H1 (cell line): Measurements from ENCODE around the gene ZNF280B. TPM values are rescaled to one million over a fixed set of nuclear protein-coding genes. Genes with fewer than 3 reads are reported as not detected.

Experiments used
- CTCF ChIA-PET: fragments of 300-600 bp; sonication (Branson Sonifier 250); formaldehyde crosslinking; loops from one replicate; lab custom pipeline; 2021; ENCODE audit not compliant: partially characterized antibody; lab: Charles Lee
- POLR2A ChIA-PET: fragments of 300-600 bp; sonication (Branson Sonifier 250); formaldehyde crosslinking; loops from one replicate; lab custom pipeline; 2021; ENCODE audit warnings: inconsistent platforms; ENCODE audit not compliant: partially characterized antibody; lab: Charles Lee
- DNase-seq, 2 experiments: peaks; one replicate each; pipeline versions ENCODE4 v3.0.0 to v3.0.0-alpha.2; 2010 to 2022; ENCODE audit warnings: low spot score in 2 of 2, low read depth in 1 of 2, mixed read lengths in 1 of 2
- FAIRE-seq: peaks from 2 replicates; lab custom pipeline; 2011; peaks lifted over from hg19 to GRCh38; lab: Jason Lieb, UNC
- H2AFZ ChIP-seq: 2 replicates; pipeline ENCODE4 v1.8.1; 2012; ENCODE audit warnings: low read length, inconsistent platforms
- H2AK5ac ChIP-seq: 2 replicates; pipeline ENCODE4 v1.6.1; 2013; ENCODE audit warnings: low read depth, low read length
- H2BK120ac ChIP-seq: replicated peaks from 2 replicates; pipeline ENCODE3; 2013; ENCODE audit warnings: low read depth, low read length, inconsistent platforms
- H2BK12ac ChIP-seq: 2 replicates; pipeline ENCODE4 v1.6.1; 2013; ENCODE audit warnings: low read depth, low read length
- H2BK15ac ChIP-seq: 2 replicates; pipeline ENCODE4 v1.6.1; 2013; ENCODE audit warnings: low read length
- H2BK20ac ChIP-seq: 2 replicates; pipeline ENCODE4 v1.6.1; 2013; ENCODE audit warnings: low read length
- H2BK5ac ChIP-seq: 2 replicates; pipeline ENCODE4 v1.6.1; 2013; ENCODE audit warnings: low read depth, low read length
- H3K14ac ChIP-seq: 2 replicates; pipeline ENCODE4 v1.6.1; 2013; ENCODE audit warnings: inconsistent platforms; ENCODE audit not compliant: insufficient read length
- H3K18ac ChIP-seq: 2 replicates; pipeline ENCODE4 v1.6.1; 2013; ENCODE audit warnings: low read length; ENCODE audit errors: extremely low read depth
- H3K23ac ChIP-seq: 2 replicates; pipeline ENCODE4 v1.6.1; 2013; ENCODE audit warnings: inconsistent platforms; ENCODE audit not compliant: insufficient read length
- H3K23me2 ChIP-seq: 2 replicates; pipeline ENCODE4 v1.6.1; 2013; ENCODE audit warnings: low read depth, low read length
- H3K27ac ChIP-seq: 2 replicates; pipeline ENCODE4 v1.6.1; 2011; ENCODE audit warnings: low read depth, low read length, inconsistent platforms
- H3K27me3 ChIP-seq, 4 experiments: replicated peaks in 1 of 4; 1 replicate in 1 of 4; 2 replicates in 3 of 4; pipeline versions ENCODE4 v1.6.1 to v1.8.1; 2011 to 2013; ENCODE audit warnings: low read length in 3 of 4, mild to moderate bottlenecking in 3 of 4, inconsistent platforms in 2 of 4, mixed read lengths in 2 of 4, moderate library complexity in 1 of 4; ENCODE audit not compliant: control insufficient read depth in 3 of 4, insufficient read depth in 3 of 4; ENCODE audit errors: extremely low read depth in 1 of 4
- H3K36me3 ChIP-seq, 4 experiments: 2 replicates each; pipeline versions ENCODE4 v1.6.1 to v1.8.1; 2011 to 2013; ENCODE audit warnings: mild to moderate bottlenecking in 4 of 4, low read length in 3 of 4, moderate library complexity in 2 of 4, control low read depth in 1 of 4, inconsistent platforms in 1 of 4; ENCODE audit not compliant: insufficient read depth in 4 of 4, control insufficient read depth in 2 of 4
- H3K4ac ChIP-seq: replicated peaks from 2 replicates; pipeline ENCODE3; 2013; ENCODE audit warnings: low read length, low read depth, mixed read lengths, inconsistent platforms; ENCODE audit not compliant: insufficient read length
- H3K4me1 ChIP-seq, 4 experiments: replicated peaks in 1 of 4; 1 replicate in 1 of 4; 2 replicates in 3 of 4; pipeline versions ENCODE4 v1.6.1 to v1.8.1; 2011 to 2013; ENCODE audit warnings: low read length in 3 of 4, inconsistent platforms in 2 of 4, mixed read lengths in 1 of 4; ENCODE audit not compliant: insufficient read depth in 4 of 4, control insufficient read depth in 3 of 4
- H3K4me2 ChIP-seq, 2 experiments: 2 replicates each; pipeline versions ENCODE4 v1.6.1 to v1.8.1; 2011 to 2013; ENCODE audit warnings: low read depth in 2 of 2, low read length in 2 of 2, control low read depth in 1 of 2, inconsistent platforms in 1 of 2, mild to moderate bottlenecking in 1 of 2; ENCODE audit not compliant: insufficient read depth in 1 of 2
- H3K4me3 ChIP-seq, 4 experiments: fragments of 200-600, 300-600 bp in 1 of 4; sonication (generic), shearing (Covaris generic), sonication (Bioruptor Twin) in 1 of 4; 2 replicates each; pipeline versions ENCODE4 v1.5.1 to v1.8.1; 2011 to 2016; ENCODE audit warnings: low read length in 4 of 4, low read depth in 3 of 4, control low read depth in 2 of 4, inconsistent platforms in 2 of 4, mild to moderate bottlenecking in 2 of 4, mixed read lengths in 1 of 4, moderate library complexity in 1 of 4; ENCODE audit not compliant: insufficient read depth in 2 of 4; ENCODE audit errors: extremely low read depth in 1 of 4
- H3K56ac ChIP-seq: replicated peaks from 2 replicates; pipeline ENCODE3; 2013; ENCODE audit warnings: low read depth, mild to moderate bottlenecking, mixed read lengths, low read length, inconsistent platforms; ENCODE audit not compliant: insufficient read length
- H3K79me1 ChIP-seq: 2 replicates; pipeline ENCODE4 v1.6.1; 2013; ENCODE audit warnings: low read depth, low read length, control low read depth
- H3K79me2 ChIP-seq, 2 experiments: 2 replicates each; pipeline versions ENCODE4 v1.6.1 to v1.8.1; 2012 to 2013; ENCODE audit warnings: low read length in 2 of 2, mild to moderate bottlenecking in 2 of 2, inconsistent platforms in 1 of 2; ENCODE audit not compliant: insufficient read depth in 2 of 2, control insufficient read depth in 1 of 2
- H3K9ac ChIP-seq, 4 experiments: replicated peaks in 1 of 4; 1 replicate in 1 of 4; 2 replicates in 3 of 4; pipeline versions ENCODE4 v1.6.1 to v1.8.1; 2011 to 2013; ENCODE audit warnings: low read depth in 3 of 4, low read length in 3 of 4, control low read depth in 2 of 4, mild to moderate bottlenecking in 2 of 4, moderate library complexity in 2 of 4, inconsistent platforms in 1 of 4; ENCODE audit errors: extremely low read depth in 1 of 4
- H3K9me3 ChIP-seq, 2 experiments: 2 replicates each; pipeline versions ENCODE4 v1.6.1 to v1.8.1; 2012 to 2013; ENCODE audit warnings: mild to moderate bottlenecking in 2 of 2, moderate library complexity in 2 of 2, control low read depth in 1 of 2, inconsistent platforms in 1 of 2, low read depth in 1 of 2, low read length in 1 of 2, mixed read lengths in 1 of 2; ENCODE audit not compliant: insufficient read depth in 2 of 2
- H4K20me1 ChIP-seq, 2 experiments: replicated peaks in 1 of 2; 2 replicates each; pipeline versions ENCODE3 to v1.8.1; 2011 to 2013; ENCODE audit warnings: inconsistent platforms in 2 of 2, low read length in 2 of 2, mild to moderate bottlenecking in 1 of 2; ENCODE audit not compliant: insufficient read depth in 2 of 2, control insufficient read depth in 1 of 2
- H4K5ac ChIP-seq: 2 replicates; pipeline ENCODE4 v1.6.1; 2013; ENCODE audit warnings: low read length, low read depth, mixed read lengths, inconsistent platforms; ENCODE audit not compliant: insufficient read length
- H4K8ac ChIP-seq: 2 replicates; pipeline ENCODE4 v1.8.0; 2013; ENCODE audit warnings: mild to moderate bottlenecking, moderate library complexity, low read length, inconsistent platforms; ENCODE audit not compliant: insufficient read depth; ENCODE audit errors: extremely low read depth
- H4K91ac ChIP-seq: replicated peaks from 2 replicates; pipeline ENCODE3; 2013; ENCODE audit warnings: low read length, mixed read lengths, inconsistent platforms; ENCODE audit not compliant: insufficient read length
- CHD1 ChIP-seq: IDR thresholded peaks from 2 replicates; pipeline ENCODE4 v1.6.1; 2012; ENCODE audit warnings: low read depth, low read length, improper control_type of control experiment
- CREB1 ChIP-seq: IDR thresholded peaks from 2 replicates; pipeline ENCODE4 v1.6.1; 2012; ENCODE audit warnings: inconsistent platforms
- JUN ChIP-seq: IDR thresholded peaks from 2 replicates; pipeline ENCODE4 v1.6.1; 2011; ENCODE audit warnings: low read depth, mild to moderate bottlenecking, improper control_type of control experiment, low read length
- JUND ChIP-seq: IDR thresholded peaks from 2 replicates; pipeline ENCODE4 v1.6.1; 2011; ENCODE audit warnings: mild to moderate bottlenecking, improper control_type of control experiment, low read length
- PHF8 ChIP-seq: fragments of 200-600 bp; sonication (generic); conservative IDR thresholded peaks from 2 replicates; pipeline ENCODE4 v1.7.1; 2012; ENCODE audit warnings: low read depth, mild to moderate bottlenecking, inconsistent platforms, low read length, moderate library complexity
- RAD21 ChIP-seq, 2 experiments: IDR thresholded peaks in 1 of 2; conservative IDR thresholded peaks in 1 of 2; 2 replicates each; pipeline ENCODE4 v1.6.1; 2011; ENCODE audit warnings: low read depth in 2 of 2, low read length in 2 of 2, improper control_type of control experiment in 1 of 2, inconsistent platforms in 1 of 2, mild to moderate bottlenecking in 1 of 2, moderate library complexity in 1 of 2
- RFX5 ChIP-seq: IDR thresholded peaks from 2 replicates; pipeline ENCODE4 v1.6.1; 2011; ENCODE audit warnings: low read depth, low read length, improper control_type of control experiment, borderline replicate concordance
- SIN3A ChIP-seq, 2 experiments: IDR thresholded peaks in 1 of 2; conservative IDR thresholded peaks in 1 of 2; 2 replicates each; pipeline ENCODE4 v1.6.1; 2011 to 2012; ENCODE audit warnings: low read length in 2 of 2, improper control_type of control experiment in 1 of 2, low read depth in 1 of 2, mild to moderate bottlenecking in 1 of 2
- SP1 ChIP-seq: IDR thresholded peaks from 2 replicates; pipeline ENCODE4 v1.6.1; 2011; ENCODE audit warnings: low read depth, low read length
- WGBS, 2 experiments: shearing (Covaris generic) in 1 of 2; methylation state at CpG; one replicate each; pipeline versions ENCODE4 v1.1.6 to v1.1.7; 2013 to 2015; ENCODE audit warnings: low lambda C conversion rate in 2 of 2, mixed read lengths in 2 of 2, inconsistent platforms in 1 of 2, low coverage in 1 of 2, missing lambda C conversion rate in 1 of 2; ENCODE audit not compliant: insufficient replicate concordance in 2 of 2, insufficient coverage in 1 of 2, insufficient read length in 1 of 2; ENCODE audit errors: extremely low coverage in 1 of 2, missing lambda C conversion rate in 1 of 2; 5-methylcytosine and 5-hydroxymethylcytosine counted together
- polyA plus RNA-seq, 7 experiments: library from polyadenylated mRNA; depleted of rRNA in 3 of 7; stranded (reverse) in 5 of 7; unstranded in 2 of 7; fragments of >200 nt in 5 of 7; fragments of 200-250 nt in 2 of 7; gene quantifications; 1 replicate in 5 of 7; 2 replicates in 1 of 7; 4 replicates in 1 of 7; pipeline versions ENCODE4 v1.2.1 to v1.2.3, GENCODE V29; 2011 to 2013; ENCODE audit warnings: missing spikeins in 2 of 7, mixed read lengths in 2 of 7
- total RNA-seq: library from RNA; stranded (reverse); fragmentation: NEBNext Ultra II Directional; extraction: Animal tissue kit (Norgen Biotek cat#: 25700); gene quantifications from 2 replicates; pipeline ENCODE4 v1.2.1, GENCODE V29; 2021
- TF ChIP-seq, protein P1 (sequence below): IDR thresholded peaks from 2 replicates; pipeline ENCODE4 v1.6.1; 2011; ENCODE audit warnings: low read depth, mild to moderate bottlenecking, low read length; ENCODE audit not compliant: insufficient read depth

ZNF280B gene
- total and polyA plus RNA-seq, 2 of the 8 experiments (the other 6 are each of a cell fraction or from before 2014, with no cell fraction given) = 4.8 to 11.7 TPM

DNA sequence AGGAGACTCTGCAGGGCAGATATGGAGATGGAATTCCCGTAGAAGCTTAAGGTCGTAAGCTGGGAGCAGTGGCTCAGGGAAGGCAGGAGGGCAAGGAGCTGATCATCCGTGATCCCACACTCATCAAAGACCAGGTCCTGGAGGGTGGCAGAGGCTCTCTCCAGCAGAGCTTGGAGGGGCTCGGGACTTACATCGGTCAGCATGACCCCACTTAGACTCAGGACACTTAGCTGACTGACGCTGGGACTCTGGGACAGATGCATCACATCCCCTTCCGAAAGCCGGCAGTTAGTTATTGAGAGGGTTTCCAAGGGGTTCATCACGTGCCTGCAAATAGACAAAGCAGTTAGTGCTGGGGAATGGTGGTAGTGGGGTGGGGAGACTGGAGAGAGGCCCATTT is 39.8 kb upstream of the ZNF280B start:
- no peak overlapping the region for H2BK5ac ChIP-seq
- H3K4me1 ChIP-seq = no peaks in the 10 kb centered on the region
- no peaks in the 10 kb centered on the region for H3K79me1 ChIP-seq
- no peak overlapping the region for H3K23ac ChIP-seq
- no peak overlapping the region for H4K91ac ChIP-seq
- peak overlapping the region; percentile 35; the same call in 1 of the 2 replicates for H4K8ac ChIP-seq
- no peak overlapping the region for H3K27ac ChIP-seq
- H2BK20ac ChIP-seq = no peak overlapping the region
- H3K14ac ChIP-seq = no peak overlapping the region
- no peak overlapping the region for H3K9ac ChIP-seq
- H3K23me2 ChIP-seq = no peaks in the 10 kb centered on the region
- DNase-seq (no peak), FAIRE-seq (no peak)
- no peak overlapping the region for H2BK120ac ChIP-seq
- 61% methylated on average over 9 of the region's 9 CpGs; no CpG with 5 or more reads in 1 of the 2 experiments for WGBS, 2 experiments
- H3K36me3 ChIP-seq = no peaks in the 10 kb centered on the region
- peaks cover 27 to 49% of the 10 kb centered on the region in 2 experiments; a peak in 3 of 4 replicates for H3K9me3 ChIP-seq
- no peak overlapping the region for H3K56ac ChIP-seq
- ChIA-PET CTCF (no interaction called here), POLR2A (no interaction called here)
- no peak overlapping the region for H2AFZ ChIP-seq
- no peak overlapping the region for H3K4me2 ChIP-seq
- H3K18ac ChIP-seq = no peak overlapping the region
- H2AK5ac ChIP-seq = no peak overlapping the region
- H3K4me3 ChIP-seq = no peak overlapping the region
- H3K4ac ChIP-seq = no peak overlapping the region
- peaks cover 0 to 1% of the 10 kb centered on the region in 2 experiments for H4K20me1 ChIP-seq
- TF ChIP-seq JUND (no peak), RAD21 (IDR thresholded peaks at IDR 0.05 in 1 of 2, conservative IDR thresholded peaks at IDR 0.05 in 1 of 2; ENCODE audit: low read depth in 2 of 2, low read length in 2 of 2) (no peak), SIN3A (conservative IDR thresholded peaks at IDR 0.05 in 1 of 2, IDR thresholded peaks at IDR 0.05 in 1 of 2; ENCODE audit: low read depth in 1 of 2, low read length in 2 of 2) (no peak), CREB1 (no peak), CHD1 (no peak), SP1 (no peak), RFX5 (no peak), JUN (no peak), PHF8 (no peak)
- TF ChIP-seq, protein P1, sequence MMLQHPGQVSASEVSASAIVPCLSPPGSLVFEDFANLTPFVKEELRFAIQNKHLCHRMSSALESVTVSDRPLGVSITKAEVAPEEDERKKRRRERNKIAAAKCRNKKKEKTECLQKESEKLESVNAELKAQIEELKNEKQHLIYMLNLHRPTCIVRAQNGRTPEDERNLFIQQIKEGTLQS = no peak
- no peaks in the 10 kb centered on the region for H3K79me2 ChIP-seq
- no peak overlapping the region for H4K5ac ChIP-seq
- no peak overlapping the region for H2BK12ac ChIP-seq
- H2BK15ac ChIP-seq = no peak overlapping the region
- H3K27me3 ChIP-seq = peaks cover 23 to 64% (median 41%) of the 10 kb centered on the region in 4 experiments
